Activated T-cell treated with anti-CD3 and anti-CD28 coated beads for 24 hours (primary cell): Measurements from ENCODE around the gene WNT7B.

Experiments
- DNase-seq: peaks from one replicate; pipeline ENCODE4 v3.0.0-alpha.2; 2020; ENCODE audit warnings: low read depth

Gene WNT7B

GRCh38 chr22:45977003-45977411 lies at the start of gene WNT7B:
Gene WNT7B, minus strand, starts transcription at chr22:45977162. Its CDS starts 408 bp downstream, at chr22:45976754.
- DNase-seq, result no peak

- no peak for DNase-seq
These were observed 49.3 kb upstream of the WNT7B start for GRCh38 chr22:46025973-46026898.

GRCh38 chr22:46025225-46025972 lies 48.4 kb upstream of the WNT7B start:
- no peak for DNase-seq

GRCh38 chr22:46024136-46024840 lies 47.3 kb upstream of the WNT7B start:
- DNase-seq, result no peak

- DNase-seq, result no peak
These were observed 46.6 kb upstream of the WNT7B start for GRCh38 chr22:46023558-46023981.

GRCh38 chr22:46022881-46023512 lies 46.0 kb upstream of the WNT7B start:
- DNase-seq, result no peak

- no peak for DNase-seq
These were observed 44.6 kb upstream of the WNT7B start for GRCh38 chr22:46021577-46021976.

- no peak for DNase-seq
These were observed 42.4 kb upstream of the WNT7B start for GRCh38 chr22:46019351-46019750.

- DNase-seq, result no peak
These were observed 41.9 kb upstream of the WNT7B start for GRCh38 chr22:46018859-46019258.

- no peak for DNase-seq
These were observed 40.2 kb upstream of the WNT7B start for GRCh38 chr22:46017166-46017565.

GRCh38 chr22:46013460-46014416 lies 36.8 kb upstream of the WNT7B start:
- DNase-seq, result peak; percentile 86

GRCh38 chr22:46012881-46013281 lies 35.9 kb upstream of the WNT7B start:
- no peak for DNase-seq

- no peak for DNase-seq
These were observed 35.4 kb upstream of the WNT7B start for GRCh38 chr22:46012182-46012880.

- DNase-seq, result no peak
These were observed 34.7 kb upstream of the WNT7B start for GRCh38 chr22:46011627-46012181.

- DNase-seq, result no peak
These were observed 34.1 kb upstream of the WNT7B start for GRCh38 chr22:46010951-46011626.

- no peak for DNase-seq
These were observed 33.4 kb upstream of the WNT7B start for GRCh38 chr22:46010207-46010867.

GRCh38 chr22:46009730-46010129 lies 32.8 kb upstream of the WNT7B start:
- DNase-seq, result no peak

GRCh38 chr22:46008836-46009596 lies 32.1 kb upstream of the WNT7B start:
- DNase-seq, result no peak
